Subcutaneous abdominal adipose tissue (tissue), 5 donors: ENCODE measurements around the gene BNIP3.
A peak's percentile ranks its signal among the peaks of the same experiment; 100 is the strongest.

Experiments used
- H3K27ac ChIP-seq: one replicate; pipeline ENCODE4 v1.7.0; 2013; ENCODE audit warnings: low read depth, mild to moderate bottlenecking, inconsistent platforms, low read length, moderate library complexity
- H3K27me3 ChIP-seq, 5 donors: one replicate each; pipeline ENCODE4 v1.7.0; 2013; ENCODE audit warnings: low read length in 5 of 5, inconsistent platforms in 1 of 5; ENCODE audit not compliant: control insufficient read depth in 5 of 5, insufficient read depth in 4 of 5
- H3K36me3 ChIP-seq, 5 donors: one replicate each; pipeline ENCODE4 v1.7.0; 2013; ENCODE audit warnings: low read length in 5 of 5; ENCODE audit not compliant: control insufficient read depth in 5 of 5, insufficient read depth in 5 of 5
- H3K4me1 ChIP-seq, 5 donors: one replicate each; pipeline ENCODE4 v1.7.0; 2013; ENCODE audit warnings: low read length in 5 of 5, mild to moderate bottlenecking in 3 of 5, moderate library complexity in 1 of 5; ENCODE audit not compliant: control insufficient read depth in 5 of 5, insufficient read depth in 5 of 5
- H3K4me3 ChIP-seq, 5 donors: one replicate each; pipeline ENCODE4 v1.7.0; 2013; ENCODE audit warnings: low read length in 5 of 5, low read depth in 1 of 5
- H3K9ac ChIP-seq, 5 donors: one replicate each; pipeline ENCODE4 v1.7.0; 2013; ENCODE audit warnings: low read length in 5 of 5, mild to moderate bottlenecking in 4 of 5, moderate library complexity in 3 of 5
- H3K9me3 ChIP-seq, 5 donors: one replicate each; pipeline ENCODE4 v1.7.0; 2013; ENCODE audit warnings: low read length in 5 of 5; ENCODE audit not compliant: control insufficient read depth in 5 of 5
- donor health status: healthy.
- donor health status: healthy.
- donor health status: healthy.
- donor health status: healthy.
- donor health status: healthy.

The BNIP3 gene

GRCh38 chr10:131980321-131980720 is 1.4 kb downstream of the BNIP3 start:
- Histone ChIP-seq H3K4me1 (peaks cover 6 to 47% (median 39%) of the 10 kb centered on the region in 5 donors), H3K27ac (peak overlapping the region; percentile 69), H3K9ac (peak overlapping the region in 4 of 5 donors; percentile 77 to 89 (median 82)), H3K36me3 (peaks cover 0 to 4% (median 2%) of the 10 kb centered on the region in 5 donors), H3K9me3 (no peaks in the 10 kb centered on the region), H3K4me3 (peak overlapping the region; percentile 57 to 90 (median 87)), H3K27me3 (no peaks in the 10 kb centered on the region)

GRCh38 chr10:131979821-131980270 is 1.9 kb downstream of the BNIP3 start:
- peaks cover 6 to 51% (median 39%) of the 10 kb centered on the region in 5 donors for H3K4me1 ChIP-seq
- H3K36me3 ChIP-seq, result peaks cover 0 to 4% (median 2%) of the 10 kb centered on the region in 5 donors
- peak overlapping the region; percentile 69 for H3K27ac ChIP-seq
- no peaks in the 10 kb centered on the region for H3K9me3 ChIP-seq
- H3K4me3 ChIP-seq, result peak overlapping the region; percentile 56 to 90 (median 85)
- H3K27me3 ChIP-seq, result no peaks in the 10 kb centered on the region
- H3K9ac ChIP-seq, result peak overlapping the region; percentile 41 to 77 (median 48)

GRCh38 chr10:131979336-131979735 is 2.4 kb downstream of the BNIP3 start:
- Histone ChIP-seq H3K9me3 (no peaks in the 10 kb centered on the region), H3K9ac (peak overlapping the region in 4 of 5 donors; percentile 41 to 77 (median 60)), H3K4me3 (peak overlapping the region; percentile 56 to 90 (median 85)), H3K36me3 (peaks cover 0 to 4% (median 2%) of the 10 kb centered on the region in 5 donors), H3K4me1 (peaks cover 6 to 51% (median 39%) of the 10 kb centered on the region in 5 donors), H3K27ac (peak overlapping the region; percentile 69), H3K27me3 (no peaks in the 10 kb centered on the region)

GRCh38 chr10:131978851-131979250 is 2.9 kb downstream of the BNIP3 start:
- H3K4me3 ChIP-seq, result peak overlapping the region in 1 of 5 donors; percentile 90
- H3K27me3 ChIP-seq, result no peaks in the 10 kb centered on the region
- peak overlapping the region; percentile 69 for H3K27ac ChIP-seq
- H3K4me1 ChIP-seq, result peaks cover 6 to 51% (median 39%) of the 10 kb centered on the region in 5 donors
- peaks cover 0 to 4% (median 2%) of the 10 kb centered on the region in 5 donors for H3K36me3 ChIP-seq
- H3K9ac ChIP-seq, result peak overlapping the region in 1 of 5 donors; percentile 48
- H3K9me3 ChIP-seq, result no peaks in the 10 kb centered on the region

GRCh38 chr10:131978366-131978765 is 3.4 kb downstream of the BNIP3 start:
- no peaks in the 10 kb centered on the region for H3K27me3 ChIP-seq
- no peaks in the 10 kb centered on the region for H3K9me3 ChIP-seq
- peaks cover 0 to 6% (median 2%) of the 10 kb centered on the region in 5 donors for H3K36me3 ChIP-seq
- H3K9ac ChIP-seq, result no peak overlapping the region
- peak overlapping the region; percentile 23 for H3K27ac ChIP-seq
- H3K4me3 ChIP-seq, result no peak overlapping the region
- H3K4me1 ChIP-seq, result peaks cover 6 to 53% (median 42%) of the 10 kb centered on the region in 5 donors

- Histone ChIP-seq H3K4me1 (peaks cover 9 to 57% (median 48%) of the 10 kb centered on the region in 5 donors), H3K9ac (no peak overlapping the region), H3K27ac (no peak overlapping the region)
Observed at GRCh38 chr10:131977323-131978096, 4.2 kb downstream of the BNIP3 start.

GRCh38 chr10:131975796-131976195 is 5.9 kb downstream of the BNIP3 start:
- H3K9ac ChIP-seq, result peak overlapping the region in 1 of 5 donors; percentile 35
- H3K27ac ChIP-seq, result no peak overlapping the region
- H3K4me3 ChIP-seq, result no peak overlapping the region
- H3K36me3 ChIP-seq, result peaks cover 5 to 22% (median 13%) of the 10 kb centered on the region in 5 donors
- no peaks in the 10 kb centered on the region for H3K9me3 ChIP-seq
- no peaks in the 10 kb centered on the region for H3K27me3 ChIP-seq
- H3K4me1 ChIP-seq, result peaks cover 9 to 56% (median 38%) of the 10 kb centered on the region in 5 donors

More at GRCh38 chr10:131977323-131978096, 4.2 kb downstream of the BNIP3 start:
- H3K4me3 ChIP-seq, result no peak overlapping the region
- H3K36me3 ChIP-seq, result peaks cover 0 to 7% (median 2%) of the 10 kb centered on the region in 5 donors
- no peaks in the 10 kb centered on the region for H3K27me3 ChIP-seq
- no peaks in the 10 kb centered on the region for H3K9me3 ChIP-seq

GRCh38 chr10:131975003-131975402 is 6.7 kb downstream of the BNIP3 start:
- no peaks in the 10 kb centered on the region for H3K9me3 ChIP-seq
- no peaks in the 10 kb centered on the region for H3K27me3 ChIP-seq
- no peak overlapping the region for H3K27ac ChIP-seq
- H3K4me3 ChIP-seq, result no peak overlapping the region
- no peak overlapping the region for H3K9ac ChIP-seq
- peaks cover 5 to 30% (median 21%) of the 10 kb centered on the region in 5 donors for H3K36me3 ChIP-seq
- H3K4me1 ChIP-seq, result peaks cover 9 to 48% (median 31%) of the 10 kb centered on the region in 5 donors

GRCh38 chr10:131974034-131974817 is 7.5 kb downstream of the BNIP3 start:
- Histone ChIP-seq H3K4me1 (peaks cover 5 to 40% (median 23%) of the 10 kb centered on the region in 5 donors), H3K4me3 (no peak overlapping the region), H3K36me3 (peaks cover 5 to 38% (median 29%) of the 10 kb centered on the region in 5 donors), H3K9me3 (no peaks in the 10 kb centered on the region), H3K9ac (no peak overlapping the region), H3K27me3 (no peaks in the 10 kb centered on the region), H3K27ac (no peak overlapping the region)
